GM21390 (cell line): ENCODE results near the gene DCDC2.
"Not testable (repeated sequence)": the region's sequence is repeated elsewhere in the genome, so short reads cannot be mapped to it uniquely, and the experiment has no call there.

Experiments
- ATAC-seq: cut with Tn5 transposase; IDR thresholded peaks from one replicate; pipeline ENCODE4 v1.9.1; 2021; ENCODE audit not compliant: unreplicated experiment

DCDC2 gene

DNA sequence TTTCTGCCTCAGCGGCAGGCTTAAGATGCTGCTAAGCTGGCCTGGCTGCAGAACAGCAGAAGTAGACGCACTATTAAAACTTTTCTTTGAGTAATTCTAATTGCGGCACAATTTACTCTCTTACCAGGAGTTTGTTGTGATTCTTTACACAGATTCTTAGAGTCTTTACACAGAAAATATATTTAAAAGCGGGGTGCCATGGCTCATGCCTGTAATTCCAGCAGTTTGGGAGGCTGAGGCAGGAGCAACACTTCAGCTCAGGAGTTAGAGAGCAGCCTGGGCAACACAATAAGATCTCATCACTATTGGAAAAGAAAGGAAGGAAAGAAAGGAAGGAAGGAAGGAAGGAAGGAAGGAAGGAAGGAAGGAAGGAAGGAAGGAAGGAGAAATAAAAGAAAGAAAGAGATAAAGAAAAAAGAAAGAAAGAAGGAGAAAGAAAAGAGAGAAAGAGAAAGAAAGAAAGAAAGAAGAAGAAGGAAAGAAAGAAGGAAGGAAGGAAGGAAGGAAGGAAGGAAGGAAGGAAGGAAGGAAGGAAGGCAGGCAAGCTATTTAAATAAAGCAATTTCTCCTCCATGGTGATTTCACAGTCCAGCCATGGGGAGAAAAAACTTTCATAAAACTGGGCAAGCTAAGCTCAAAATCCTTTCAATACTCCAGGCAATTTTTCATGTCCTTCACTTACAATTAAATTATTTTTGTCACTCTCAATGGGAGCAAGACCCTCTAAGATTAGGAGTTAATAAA, 23.8 kb upstream of the DCDC2 start:
- no peak for ATAC-seq

DNA sequence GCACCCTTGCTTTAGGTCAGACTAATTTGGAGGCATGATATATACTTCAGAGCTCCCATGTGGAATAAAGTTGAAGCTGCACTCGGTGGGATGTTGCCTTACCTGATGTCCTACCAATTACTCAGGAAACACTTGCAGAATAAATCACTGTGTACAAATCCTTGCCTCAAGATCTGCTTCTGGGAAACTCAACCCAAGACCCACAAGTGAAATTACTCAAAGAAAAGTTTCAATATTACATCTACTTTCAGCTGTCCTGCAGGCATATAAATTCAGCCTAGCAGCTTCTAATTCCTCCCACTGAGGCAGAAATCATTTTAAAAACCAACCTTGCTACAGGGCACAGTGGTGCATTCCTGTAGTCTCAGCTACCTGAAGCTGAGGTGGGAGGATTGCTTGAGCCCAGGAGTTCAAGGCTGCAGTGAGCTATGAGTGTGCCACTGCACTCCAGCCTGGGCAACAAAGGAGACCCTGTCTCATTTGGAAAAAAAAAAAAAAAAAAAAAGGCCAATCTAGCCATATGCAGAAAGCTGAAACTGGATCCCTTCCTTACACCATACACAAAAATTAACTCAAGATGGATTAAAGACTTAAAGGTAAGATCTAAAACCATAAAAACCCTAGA, 20.7 kb upstream of the DCDC2 start:
- ATAC-seq = peak; percentile 53

DNA sequence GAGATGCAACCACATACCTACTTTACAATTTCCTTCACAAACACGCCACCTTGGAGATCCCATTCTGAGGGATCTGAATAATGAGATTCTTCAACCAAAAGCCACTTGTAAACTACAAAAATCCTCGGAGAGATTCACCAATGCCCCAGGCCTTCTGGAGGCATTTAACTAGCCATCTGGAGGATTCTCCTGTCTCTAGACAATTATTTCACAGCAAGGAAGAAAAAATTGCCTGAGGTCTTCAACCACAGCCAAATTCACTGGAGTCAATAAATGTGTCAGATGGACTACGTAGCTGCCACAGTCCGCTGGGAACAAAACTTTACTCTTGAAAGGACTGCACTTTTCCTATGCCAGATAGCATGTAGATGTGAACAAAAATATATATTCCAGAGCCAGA, 19.0 kb upstream of the DCDC2 start:
- no peak for ATAC-seq

DNA sequence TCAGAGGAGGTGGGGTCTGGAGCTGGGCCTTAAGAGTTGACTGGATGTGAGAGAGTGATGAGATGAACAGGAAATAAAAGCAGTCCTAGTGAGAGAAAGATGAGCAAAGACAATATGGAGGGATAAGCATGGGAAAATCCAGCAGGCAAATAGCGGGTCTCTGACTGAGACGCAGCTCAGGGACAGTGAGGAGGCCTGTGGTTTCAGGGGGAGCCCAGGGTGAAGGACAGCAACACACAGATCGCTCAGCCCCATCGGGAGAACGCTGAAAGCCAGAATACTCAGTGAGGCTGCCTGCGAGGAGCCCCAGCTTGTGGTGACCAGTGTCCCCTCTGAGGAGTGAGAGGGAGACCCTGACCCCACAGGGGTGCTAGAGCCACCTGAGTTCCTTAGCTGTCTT, 16.8 kb upstream of the DCDC2 start:
- ATAC-seq = no peak

DNA sequence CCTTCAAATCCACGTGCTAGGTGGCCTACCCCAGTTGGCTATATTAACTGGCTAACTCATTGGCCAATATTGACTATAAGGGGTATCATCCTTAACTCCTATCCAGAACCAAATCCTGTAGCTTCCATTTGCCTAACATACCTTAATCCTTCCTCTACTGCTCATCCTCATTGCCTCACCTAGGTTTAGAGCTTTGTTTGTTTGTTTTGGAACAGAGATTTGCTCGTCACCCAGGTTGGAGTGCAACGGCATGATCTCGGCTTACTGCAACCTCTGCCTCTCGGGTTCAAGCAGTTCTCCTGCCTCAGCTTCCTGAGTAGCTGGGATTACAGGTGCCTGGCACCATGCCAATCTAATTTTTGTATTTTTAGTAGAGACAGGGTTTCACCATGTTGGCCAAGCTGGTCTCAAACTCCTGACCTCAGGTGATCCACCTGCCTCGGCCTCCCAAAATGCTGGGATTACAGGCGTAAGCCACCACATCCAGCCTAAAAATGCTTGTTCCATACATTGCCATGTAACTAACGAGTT, 7.3 kb upstream of the DCDC2 start:
- not testable (repeated sequence) for ATAC-seq

DNA sequence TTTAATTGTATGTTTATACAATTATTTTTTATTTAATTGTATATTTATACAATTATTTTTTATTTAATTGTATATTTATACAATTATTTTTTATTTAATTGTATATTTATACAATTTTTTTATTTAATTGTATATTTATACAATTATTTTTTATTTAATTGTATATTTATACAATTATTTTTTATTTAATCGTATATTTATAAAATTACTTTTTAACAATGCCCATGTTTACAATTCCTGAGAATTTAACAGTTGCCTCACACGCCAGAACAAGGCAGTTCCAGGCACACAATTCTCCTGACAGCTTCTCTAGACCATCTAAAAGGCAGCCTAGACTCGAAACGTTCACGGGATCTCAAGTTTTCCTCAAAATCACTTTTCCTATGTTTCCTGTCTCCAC, 4.5 kb upstream of the DCDC2 start:
- ATAC-seq = not testable (repeated sequence)

DNA sequence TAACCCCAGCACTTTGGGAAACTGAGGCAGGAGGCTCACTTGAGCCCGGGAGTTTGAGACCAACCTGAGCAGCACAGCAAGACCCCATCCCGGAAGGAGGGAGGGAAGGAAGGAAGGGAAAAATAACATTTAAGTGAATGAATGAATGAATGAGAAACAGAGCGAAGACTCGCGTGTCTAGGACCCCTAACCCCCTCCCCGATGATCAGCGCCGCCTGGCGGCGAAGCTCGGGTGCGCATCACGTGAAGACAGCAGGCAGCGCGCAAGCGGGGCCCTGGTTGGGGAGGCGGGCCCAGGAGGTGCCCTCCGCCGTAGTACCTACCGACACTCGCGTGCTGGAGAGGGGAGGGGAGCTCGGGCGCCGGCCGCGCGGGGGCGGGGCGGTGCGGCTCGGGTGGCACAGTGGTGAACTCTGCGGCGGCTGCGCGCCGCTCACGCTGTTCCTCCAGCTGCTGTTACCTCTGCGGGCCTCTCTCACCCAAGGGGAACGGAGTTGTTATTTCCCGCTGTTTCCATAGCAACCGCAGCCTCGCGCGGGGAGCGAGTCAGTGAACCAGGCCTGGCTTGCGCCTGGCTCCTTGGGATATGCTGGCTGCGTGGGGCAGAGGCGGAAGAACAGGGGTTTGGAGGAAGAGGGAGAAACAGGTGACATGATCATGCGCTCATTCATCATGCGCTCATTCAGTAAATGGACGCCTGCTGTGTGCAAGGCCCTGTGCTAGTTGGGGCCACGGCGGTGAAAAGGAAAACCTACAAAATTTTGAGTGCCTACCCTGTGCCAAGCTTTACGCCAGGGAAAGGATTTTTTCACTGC, 2.0 kb upstream of the DCDC2 start:
- ATAC-seq = peak; percentile 85

DNA sequence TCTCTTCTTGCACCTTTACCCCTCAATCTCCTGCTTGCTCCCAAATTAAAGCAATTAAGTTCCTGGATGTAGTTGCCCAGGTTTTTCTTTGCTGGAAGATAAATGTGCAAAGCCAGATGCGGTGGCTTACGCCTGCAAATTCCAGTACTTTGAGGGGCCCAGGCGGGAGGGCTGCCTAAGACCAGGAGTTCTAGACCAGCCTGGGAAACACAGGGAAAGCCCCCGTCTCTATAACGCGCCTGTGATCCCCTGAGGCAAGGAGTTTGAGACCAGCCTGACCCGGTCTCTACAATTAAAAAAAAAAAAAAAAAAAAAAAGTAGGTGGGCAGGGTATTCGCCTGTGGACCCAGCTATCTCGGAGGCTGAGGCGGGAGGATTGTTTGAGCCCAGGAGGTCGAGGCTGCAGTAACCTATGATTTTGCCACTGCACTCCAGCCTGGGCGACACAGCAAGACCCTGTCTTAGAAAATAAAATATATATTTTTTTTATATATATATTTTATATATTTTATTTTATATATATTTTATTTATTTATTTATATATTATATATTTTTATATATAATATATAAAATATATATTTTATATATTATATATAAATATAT, 461 bp upstream of the DCDC2 start:
- ATAC-seq = no peak

DNA sequence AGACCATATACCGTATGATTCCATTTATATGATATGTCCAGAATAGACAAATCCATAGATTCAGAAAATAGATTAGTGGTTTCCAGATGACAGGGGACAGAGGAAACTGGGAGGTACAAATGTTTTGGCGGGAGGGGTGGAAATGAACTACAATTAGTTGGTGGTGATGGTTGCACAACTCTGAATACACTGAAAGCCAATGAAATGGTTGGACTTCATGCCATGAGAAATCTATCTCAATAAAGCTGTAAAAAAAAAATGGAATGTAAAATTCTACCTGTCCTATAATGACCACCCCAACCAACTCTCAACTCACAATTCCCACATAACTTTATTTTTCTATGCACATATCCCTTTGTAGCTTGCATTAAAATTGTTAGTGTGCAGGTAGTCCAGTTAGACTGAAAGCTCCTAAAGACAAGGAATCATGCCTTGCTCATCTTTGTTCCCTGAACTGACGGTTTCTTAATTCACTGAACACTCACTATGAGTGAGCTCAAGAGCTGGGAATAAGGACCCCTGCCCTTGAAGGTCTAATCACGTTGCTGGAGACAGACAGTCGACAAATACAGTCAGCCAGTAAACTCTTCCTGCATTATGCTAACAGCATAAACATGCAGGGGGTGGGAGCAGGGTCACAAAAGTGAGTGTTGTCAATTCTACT, 1.4 kb downstream of the DCDC2 start:
- no peak for ATAC-seq

DNA sequence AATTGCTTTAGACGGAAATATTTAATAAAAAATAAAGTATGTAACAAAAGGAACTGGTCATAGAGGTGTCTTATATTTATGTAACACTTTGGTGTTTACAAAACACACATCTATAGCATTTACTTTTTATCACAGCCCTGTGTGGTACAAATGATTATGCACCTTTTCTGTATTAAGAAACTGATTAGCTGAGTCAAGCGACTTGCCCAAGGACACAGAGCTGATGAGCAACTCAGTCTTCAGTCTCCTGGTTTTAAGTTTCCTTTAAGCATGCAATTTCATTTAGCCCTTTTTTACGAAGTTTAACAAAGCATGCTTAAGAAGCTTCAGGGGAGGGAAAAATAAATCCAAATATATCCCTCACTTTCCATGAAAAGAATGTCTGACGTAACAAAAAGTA, 2.5 kb downstream of the DCDC2 start:
- no peak for ATAC-seq

DNA sequence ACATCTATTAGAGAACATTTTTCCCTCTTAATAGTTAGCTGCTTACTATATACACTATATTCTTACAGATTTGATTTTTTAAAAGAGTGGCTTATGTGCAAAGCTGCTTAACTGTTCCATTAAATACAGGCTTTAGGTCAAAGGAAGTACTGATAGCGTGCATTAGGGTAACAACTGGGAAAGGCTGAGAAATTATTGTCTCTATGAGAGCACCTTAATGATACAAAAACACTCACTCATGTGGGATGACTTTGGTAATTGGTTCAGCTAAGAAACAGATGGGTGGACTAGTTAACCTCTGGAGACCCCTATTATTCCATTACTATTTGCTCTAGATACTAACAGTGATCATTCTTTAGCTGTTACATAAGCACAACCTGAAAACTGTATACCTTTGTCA, 4.0 kb downstream of the DCDC2 start:
- no peak for ATAC-seq

DNA sequence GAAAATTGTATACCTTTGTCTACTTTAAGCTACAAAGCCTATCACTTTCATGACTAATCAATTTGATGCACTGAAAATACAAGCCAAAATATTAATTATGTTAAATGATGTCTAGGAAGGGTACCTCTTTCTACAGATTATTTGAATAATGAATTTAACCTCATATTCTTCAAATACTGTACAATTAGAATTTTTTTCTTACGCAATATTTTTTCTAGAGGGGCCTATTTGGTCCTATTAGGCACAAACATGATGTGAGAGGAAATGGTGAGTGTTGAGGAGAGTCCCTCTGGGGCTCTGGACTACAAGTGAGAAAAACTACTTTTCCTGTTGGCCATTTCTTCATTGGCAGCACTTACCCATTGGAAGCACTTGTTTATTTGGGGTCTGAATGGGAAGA, 5.4 kb downstream of the DCDC2 start:
- no peak for ATAC-seq

DNA sequence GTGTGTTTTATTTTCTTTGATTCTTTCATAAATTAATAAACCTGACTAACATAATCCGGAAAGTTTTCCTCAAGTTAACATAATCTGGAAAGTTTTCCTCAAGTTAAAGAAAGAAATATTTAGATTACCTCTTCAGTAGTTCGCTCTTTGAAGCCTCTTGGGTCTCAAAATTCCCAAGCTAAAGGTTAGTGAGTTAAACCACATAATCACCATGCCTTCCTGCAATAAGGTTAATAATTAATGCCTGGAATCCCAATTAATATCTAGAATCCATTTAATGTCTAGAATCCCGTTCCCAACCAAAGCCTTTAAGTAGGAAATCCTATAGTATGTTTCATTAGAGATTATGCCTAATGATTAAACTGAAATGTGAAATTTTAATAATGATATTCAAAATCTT, 12.9 kb downstream of the DCDC2 start:
- ATAC-seq = no peak

DNA sequence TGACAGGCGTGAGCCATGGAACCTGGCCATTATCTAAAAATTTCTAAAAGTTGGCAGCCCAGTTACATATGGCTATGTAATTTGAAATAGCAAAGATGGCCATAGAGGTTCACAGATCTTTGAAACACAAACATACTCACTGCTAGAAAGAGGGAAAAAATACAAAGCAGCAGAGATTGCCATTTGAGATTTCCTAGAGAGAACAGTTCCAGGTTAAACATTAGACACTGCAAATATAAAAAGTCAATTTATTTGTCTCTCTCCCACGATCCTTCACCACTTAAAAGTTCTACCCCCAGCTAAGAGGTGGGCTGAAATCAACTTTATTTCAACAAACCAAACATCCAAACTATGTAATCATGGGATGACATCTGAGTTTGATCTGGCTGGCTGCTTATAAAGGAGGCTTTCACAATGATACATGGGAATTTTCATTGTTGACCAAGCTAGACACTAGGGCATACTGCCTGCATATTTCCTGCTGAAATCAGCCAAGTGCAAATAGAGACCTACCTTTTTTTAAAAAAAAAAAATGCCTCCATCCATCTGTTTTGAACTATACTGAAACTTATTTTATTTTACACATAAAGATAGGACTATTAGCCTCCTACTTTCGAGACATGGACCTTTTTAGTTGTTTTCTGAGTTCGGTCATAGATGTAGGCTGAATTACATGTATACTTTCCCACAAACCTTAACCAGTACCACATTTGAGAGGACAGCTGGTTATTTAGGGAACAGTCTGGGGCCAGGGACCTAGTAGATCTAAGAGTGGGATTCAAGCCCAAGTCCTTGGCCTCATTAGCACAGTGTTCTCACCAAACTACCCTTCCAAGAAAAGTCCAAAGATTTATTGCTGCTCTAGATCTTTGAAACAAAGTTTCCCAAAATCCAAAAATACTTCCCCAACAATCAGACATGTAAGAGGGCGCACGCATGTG, 16.6 kb downstream of the DCDC2 start:
- no peak for ATAC-seq

DNA sequence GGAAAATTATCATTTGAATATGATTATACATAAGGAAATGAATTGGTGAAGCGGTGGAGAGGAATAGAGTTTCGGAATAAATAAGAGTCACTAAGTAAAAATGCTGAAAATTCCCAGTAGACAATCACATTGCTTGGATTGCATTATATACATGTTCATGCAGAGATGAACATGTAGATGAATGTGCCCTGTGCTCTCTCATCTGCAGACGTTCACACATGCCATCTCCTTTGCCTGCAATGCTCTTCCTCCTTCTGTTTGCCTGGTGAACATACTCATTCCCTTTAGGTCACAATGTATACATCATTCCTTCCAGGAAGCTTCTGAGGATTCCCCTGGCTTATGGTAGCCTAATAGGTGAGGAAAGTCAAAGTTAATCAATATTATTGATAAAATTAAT, 17.9 kb downstream of the DCDC2 start:
- no peak for ATAC-seq

DNA sequence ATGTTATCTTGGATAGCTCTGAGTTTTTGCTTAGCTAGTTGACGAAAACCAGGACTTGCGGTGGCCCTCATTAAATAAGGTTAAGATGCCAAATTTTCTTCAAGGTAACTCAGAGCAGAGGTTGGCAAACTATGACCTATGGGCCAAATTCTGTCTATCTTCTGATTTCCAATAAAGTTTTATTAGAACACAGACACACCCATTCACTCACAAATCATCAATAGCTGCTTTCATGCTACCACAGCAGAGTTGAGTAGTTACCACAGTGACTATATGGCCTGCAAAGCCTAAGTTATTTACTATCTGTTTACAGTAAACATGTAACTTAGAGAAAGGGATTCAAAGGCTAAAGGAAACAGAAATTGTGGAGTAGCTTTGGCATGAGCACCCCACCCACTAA, 23.6 kb downstream of the DCDC2 start:
- no peak for ATAC-seq

DNA sequence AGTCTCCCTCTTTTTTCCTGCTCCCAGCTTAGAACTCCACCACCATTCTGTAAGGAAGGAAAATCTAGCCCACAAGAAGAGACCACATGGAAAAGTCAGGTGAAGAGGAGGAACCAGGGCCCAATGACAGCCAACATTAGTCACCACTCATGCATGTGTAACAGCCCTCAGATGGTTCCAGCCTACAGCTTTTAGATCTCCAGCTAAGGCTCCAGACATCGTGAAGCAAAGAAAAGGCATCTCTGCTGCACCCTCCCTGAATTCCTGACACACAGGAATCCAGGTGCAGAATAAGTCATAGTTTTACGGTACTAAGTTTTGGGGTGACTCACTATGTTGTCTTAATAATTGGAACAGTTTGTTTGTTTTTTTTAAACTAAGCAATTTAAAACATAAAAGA, 25.5 kb downstream of the DCDC2 start:
- ATAC-seq = no peak

DNA sequence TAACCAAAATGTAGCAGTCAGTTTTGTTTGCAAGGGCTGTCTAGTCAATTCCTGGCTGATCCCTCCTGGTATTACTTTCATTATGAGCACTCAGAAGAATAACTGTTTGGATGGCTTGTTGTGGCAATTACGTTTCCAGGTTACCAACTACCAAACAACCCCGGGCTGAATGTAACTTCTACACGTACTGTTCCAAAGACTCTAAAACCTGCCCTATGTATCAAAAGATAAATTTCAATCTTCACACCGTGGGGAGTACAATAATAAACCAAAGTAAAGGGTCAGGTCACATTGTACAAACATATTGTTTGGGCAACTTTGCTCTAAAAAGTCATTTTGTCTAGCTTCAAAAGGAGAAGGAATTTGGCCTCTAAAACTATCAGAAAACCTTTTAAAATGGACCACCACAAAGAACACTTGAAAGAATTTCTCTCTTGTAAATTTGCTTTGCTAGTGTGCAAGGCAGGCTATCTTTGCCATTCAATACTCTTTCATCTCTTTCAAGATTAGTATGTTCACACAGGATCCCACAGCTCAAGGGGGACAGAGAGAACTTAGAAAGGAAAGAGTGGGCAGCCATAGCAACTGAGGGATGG, 27.6 kb downstream of the DCDC2 start:
- no peak for ATAC-seq

DNA sequence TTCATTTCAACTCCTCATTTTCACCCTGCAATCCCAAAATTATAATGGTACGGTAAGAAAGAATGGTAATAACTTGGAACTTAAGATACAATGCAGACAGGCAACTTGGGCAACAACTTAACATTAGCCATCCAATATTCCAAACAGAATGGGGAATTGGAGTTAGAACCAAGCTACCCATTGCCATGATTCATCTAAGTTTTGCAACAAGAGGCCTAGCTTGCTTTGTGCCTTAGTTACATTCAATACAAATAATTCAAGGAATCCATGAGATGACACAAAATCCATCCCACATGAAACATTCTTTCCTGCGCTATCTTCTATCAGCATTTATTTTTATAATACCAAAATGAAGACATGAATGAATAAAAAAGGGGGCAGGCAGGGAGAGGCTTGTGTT, 28.4 kb downstream of the DCDC2 start:
- no peak for ATAC-seq
